ENCODE results near the gene TAF4B.

The TAF4B gene

GRCh38 chr18:26386002-26386401, 159.8 kb downstream of the TAF4B start:
- Histone ChIP-seq H3K4me3 (ENCODE audit: low read depth in 1 of 2, low read length in 2 of 2) (no peak overlapping the region), H3K9me3 (ENCODE audit: control insufficient read depth in 1 of 2, low read length in 2 of 2) (no peaks in the 10 kb centered on the region), H3K27me3 (ENCODE audit: low read depth, low read length) (no peaks in the 10 kb centered on the region), H3K36me3 (ENCODE audit: control insufficient read depth in 1 of 2, insufficient read depth in 2 of 2, low read length in 2 of 2) (no peaks in the 10 kb centered on the region), H3K27ac (ENCODE audit: low read length) (no peak overlapping the region), H3K4me1 (ENCODE audit: control insufficient read depth in 1 of 2, insufficient read depth in 2 of 2, low read length in 2 of 2) (peaks cover 0 to 5% of the 10 kb centered on the region in 2 donors)

GRCh38 chr18:26386441-26386840, 160.2 kb downstream of the TAF4B start:
- Histone ChIP-seq H3K36me3 (ENCODE audit: control insufficient read depth in 1 of 2, insufficient read depth in 2 of 2, low read length in 2 of 2) (no peaks in the 10 kb centered on the region), H3K4me1 (ENCODE audit: control insufficient read depth in 1 of 2, insufficient read depth in 2 of 2, low read length in 2 of 2) (peaks cover 0 to 5% of the 10 kb centered on the region in 2 donors), H3K27ac (ENCODE audit: low read length) (no peak overlapping the region), H3K27me3 (ENCODE audit: low read depth, low read length) (no peaks in the 10 kb centered on the region), H3K4me3 (ENCODE audit: low read depth in 1 of 2, low read length in 2 of 2) (no peak overlapping the region), H3K9me3 (ENCODE audit: control insufficient read depth in 1 of 2, low read length in 2 of 2) (no peaks in the 10 kb centered on the region)

- Histone ChIP-seq H3K27me3 (ENCODE audit: low read depth, low read length) (no peaks in the 10 kb centered on the region), H3K27ac (ENCODE audit: low read length) (no peak overlapping the region), H3K36me3 (ENCODE audit: control insufficient read depth in 1 of 2, insufficient read depth in 2 of 2, low read length in 2 of 2) (no peaks in the 10 kb centered on the region), H3K4me1 (ENCODE audit: control insufficient read depth in 1 of 2, insufficient read depth in 2 of 2, low read length in 2 of 2) (no peaks in the 10 kb centered on the region), H3K4me3 (ENCODE audit: low read depth in 1 of 2, low read length in 2 of 2) (no peak overlapping the region), H3K9me3 (ENCODE audit: control insufficient read depth in 1 of 2, low read length in 2 of 2) (no peaks in the 10 kb centered on the region)
Observed at GRCh38 chr18:26394047-26394654, 167.9 kb downstream of the TAF4B start.

GRCh38 chr18:26397019-26397418, 170.8 kb downstream of the TAF4B start:
- Histone ChIP-seq H3K36me3 (ENCODE audit: control insufficient read depth in 1 of 2, insufficient read depth in 2 of 2, low read length in 2 of 2) (no peaks in the 10 kb centered on the region), H3K27me3 (ENCODE audit: low read depth, low read length) (no peaks in the 10 kb centered on the region), H3K4me1 (ENCODE audit: control insufficient read depth in 1 of 2, insufficient read depth in 2 of 2, low read length in 2 of 2) (no peaks in the 10 kb centered on the region), H3K27ac (ENCODE audit: low read length) (no peak overlapping the region), H3K9me3 (ENCODE audit: control insufficient read depth in 1 of 2, low read length in 2 of 2) (no peaks in the 10 kb centered on the region), H3K4me3 (ENCODE audit: low read depth in 1 of 2, low read length in 2 of 2) (no peak overlapping the region)

GRCh38 chr18:26403491-26403890, 177.2 kb downstream of the TAF4B start:
- H3K27ac ChIP-seq (ENCODE audit: low read length) = no peak overlapping the region
- H3K27me3 ChIP-seq (ENCODE audit: low read depth, low read length) = no peaks in the 10 kb centered on the region
- H3K4me3 ChIP-seq (ENCODE audit: low read depth in 1 of 2, low read length in 2 of 2) = no peak overlapping the region
- H3K9me3 ChIP-seq (ENCODE audit: control insufficient read depth in 1 of 2, low read length in 2 of 2) = no peaks in the 10 kb centered on the region
- no peaks in the 10 kb centered on the region for H3K4me1 ChIP-seq (ENCODE audit: control insufficient read depth in 1 of 2, insufficient read depth in 2 of 2, low read length in 2 of 2)
- H3K36me3 ChIP-seq (ENCODE audit: control insufficient read depth in 1 of 2, insufficient read depth in 2 of 2, low read length in 2 of 2) = no peaks in the 10 kb centered on the region

- no peaks in the 10 kb centered on the region for H3K27me3 ChIP-seq (ENCODE audit: low read depth, low read length)
- H3K4me3 ChIP-seq (ENCODE audit: low read depth in 1 of 2, low read length in 2 of 2) = no peak overlapping the region
- no peaks in the 10 kb centered on the region for H3K9me3 ChIP-seq (ENCODE audit: control insufficient read depth in 1 of 2, low read length in 2 of 2)
- H3K36me3 ChIP-seq (ENCODE audit: control insufficient read depth in 1 of 2, insufficient read depth in 2 of 2, low read length in 2 of 2) = no peaks in the 10 kb centered on the region
- no peaks in the 10 kb centered on the region for H3K4me1 ChIP-seq (ENCODE audit: control insufficient read depth in 1 of 2, insufficient read depth in 2 of 2, low read length in 2 of 2)
- no peak overlapping the region for H3K27ac ChIP-seq (ENCODE audit: low read length)
Observed at GRCh38 chr18:26405190-26405801, 179.1 kb downstream of the TAF4B start.

- Histone ChIP-seq H3K4me1 (ENCODE audit: control insufficient read depth in 1 of 2, insufficient read depth in 2 of 2, low read length in 2 of 2) (no peaks in the 10 kb centered on the region), H3K27me3 (ENCODE audit: low read depth, low read length) (no peaks in the 10 kb centered on the region), H3K27ac (ENCODE audit: low read length) (no peak overlapping the region), H3K36me3 (ENCODE audit: control insufficient read depth in 1 of 2, insufficient read depth in 2 of 2, low read length in 2 of 2) (no peaks in the 10 kb centered on the region), H3K9me3 (ENCODE audit: control insufficient read depth in 1 of 2, low read length in 2 of 2) (no peaks in the 10 kb centered on the region), H3K4me3 (ENCODE audit: low read depth in 1 of 2, low read length in 2 of 2) (no peak overlapping the region)
Observed at GRCh38 chr18:26406324-26406723, 180.1 kb downstream of the TAF4B start.

- no peaks in the 10 kb centered on the region for H3K9me3 ChIP-seq (ENCODE audit: control insufficient read depth in 1 of 2, low read length in 2 of 2)
- no peaks in the 10 kb centered on the region for H3K4me1 ChIP-seq (ENCODE audit: control insufficient read depth in 1 of 2, insufficient read depth in 2 of 2, low read length in 2 of 2)
- no peak overlapping the region for H3K27ac ChIP-seq (ENCODE audit: low read length)
- no peaks in the 10 kb centered on the region for H3K36me3 ChIP-seq (ENCODE audit: control insufficient read depth in 1 of 2, insufficient read depth in 2 of 2, low read length in 2 of 2)
- no peak overlapping the region for H3K4me3 ChIP-seq (ENCODE audit: low read depth in 1 of 2, low read length in 2 of 2)
- no peaks in the 10 kb centered on the region for H3K27me3 ChIP-seq (ENCODE audit: low read depth, low read length)
Observed at GRCh38 chr18:26406854-26407517, 180.7 kb downstream of the TAF4B start.

GRCh38 chr18:26407736-26408601, 181.7 kb downstream of the TAF4B start:
- Histone ChIP-seq H3K4me1 (ENCODE audit: control insufficient read depth in 1 of 2, insufficient read depth in 2 of 2, low read length in 2 of 2) (no peaks in the 10 kb centered on the region), H3K27ac (ENCODE audit: low read length) (no peak overlapping the region), H3K36me3 (ENCODE audit: control insufficient read depth in 1 of 2, insufficient read depth in 2 of 2, low read length in 2 of 2) (no peaks in the 10 kb centered on the region), H3K27me3 (ENCODE audit: low read depth, low read length) (no peaks in the 10 kb centered on the region), H3K9me3 (ENCODE audit: control insufficient read depth in 1 of 2, low read length in 2 of 2) (no peaks in the 10 kb centered on the region), H3K4me3 (ENCODE audit: low read depth in 1 of 2, low read length in 2 of 2) (no peak overlapping the region)

- Histone ChIP-seq H3K9me3 (ENCODE audit: control insufficient read depth in 1 of 2, low read length in 2 of 2) (no peaks in the 10 kb centered on the region), H3K36me3 (ENCODE audit: control insufficient read depth in 1 of 2, insufficient read depth in 2 of 2, low read length in 2 of 2) (no peaks in the 10 kb centered on the region), H3K27me3 (ENCODE audit: low read depth, low read length) (no peaks in the 10 kb centered on the region), H3K4me1 (ENCODE audit: control insufficient read depth in 1 of 2, insufficient read depth in 2 of 2, low read length in 2 of 2) (no peaks in the 10 kb centered on the region), H3K4me3 (ENCODE audit: low read depth in 1 of 2, low read length in 2 of 2) (no peak overlapping the region), H3K27ac (ENCODE audit: low read length) (no peak overlapping the region)
Observed at GRCh38 chr18:26409091-26409490, 182.8 kb downstream of the TAF4B start.

- Histone ChIP-seq H3K4me3 (ENCODE audit: low read depth in 1 of 2, low read length in 2 of 2) (no peak overlapping the region), H3K27me3 (ENCODE audit: low read depth, low read length) (no peaks in the 10 kb centered on the region), H3K27ac (ENCODE audit: low read length) (no peak overlapping the region), H3K4me1 (ENCODE audit: control insufficient read depth in 1 of 2, insufficient read depth in 2 of 2, low read length in 2 of 2) (no peaks in the 10 kb centered on the region), H3K9me3 (ENCODE audit: control insufficient read depth in 1 of 2, low read length in 2 of 2) (no peaks in the 10 kb centered on the region), H3K36me3 (ENCODE audit: control insufficient read depth in 1 of 2, insufficient read depth in 2 of 2, low read length in 2 of 2) (no peaks in the 10 kb centered on the region)
Observed at GRCh38 chr18:26414901-26415440, 188.7 kb downstream of the TAF4B start.
